Kasumi-1 (cell line): ENCODE data around the gene S100P.
"Not testable (repeated sequence)": the region's sequence is repeated elsewhere in the genome, so short reads cannot be mapped to it uniquely, and the experiment has no call there.

Experiments
- DNase-seq, 2 experiments: peaks; one replicate each; lab custom pipeline; 2025; lab: John Stamatoyannopoulos, UW

The S100P gene

GRCh38 chr4:6693231-6694176 lies at the start of gene S100P:
S100P (plus strand) TSS chr4:6693878; CDS start chr4:6693933, 55 bp downstream.
- DNase-seq = no peak

DNA sequence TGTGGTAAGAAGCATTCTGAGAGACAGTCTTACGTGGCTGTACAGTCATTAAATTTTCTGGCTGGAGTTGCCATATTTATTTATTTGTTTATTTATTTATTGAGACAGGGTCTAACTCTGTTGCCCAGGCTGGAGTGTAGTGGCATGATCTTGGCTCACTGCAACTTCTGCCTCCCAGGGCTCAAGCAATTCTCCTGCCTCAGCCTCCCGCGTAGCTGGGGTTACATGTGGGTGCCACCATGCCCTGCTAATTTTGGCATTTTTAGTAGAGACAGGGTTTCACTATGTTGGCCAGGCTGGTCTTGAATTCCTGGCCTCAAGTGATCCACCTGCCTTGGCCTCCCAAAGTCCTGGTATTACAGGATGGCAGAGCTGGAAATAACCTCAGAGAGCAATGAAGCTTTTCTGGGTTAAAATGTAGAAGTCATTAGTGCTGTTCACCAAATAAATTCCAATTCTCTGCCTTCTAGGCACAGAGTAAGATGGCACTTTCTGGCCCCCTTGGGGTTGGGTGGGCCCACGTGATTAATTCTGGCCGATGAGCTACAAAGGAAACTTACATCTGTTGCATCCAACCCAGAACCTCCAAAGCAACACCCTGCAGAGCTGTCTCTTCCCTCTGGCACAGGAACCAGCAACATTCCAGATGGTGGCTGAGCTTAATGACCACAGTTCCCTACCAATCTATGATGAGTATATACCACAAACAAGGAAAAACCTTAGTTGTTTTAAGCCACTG lies 48.7 kb upstream of the S100P start:
- no peak for DNase-seq

DNA sequence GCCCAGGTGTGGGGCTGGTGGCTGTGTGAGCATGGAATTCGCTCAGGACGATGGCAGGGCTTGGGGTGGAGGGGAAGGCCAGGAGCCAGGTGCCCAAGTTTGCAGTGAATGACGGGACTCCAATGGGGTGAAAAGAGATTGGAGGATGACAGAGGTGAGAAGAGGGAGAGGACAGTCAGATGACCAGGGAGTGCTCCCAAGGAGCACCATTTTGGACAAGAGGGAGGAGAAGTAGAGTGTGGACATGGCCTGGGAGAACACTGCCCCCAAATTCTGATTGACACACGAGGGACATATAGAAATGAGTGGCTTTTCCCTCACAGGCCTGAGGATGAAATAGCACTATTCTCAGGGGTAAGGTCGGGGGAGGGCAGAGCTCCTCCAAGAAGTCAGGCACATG lies 46.5 kb upstream of the S100P start:
- no peak for DNase-seq

DNA sequence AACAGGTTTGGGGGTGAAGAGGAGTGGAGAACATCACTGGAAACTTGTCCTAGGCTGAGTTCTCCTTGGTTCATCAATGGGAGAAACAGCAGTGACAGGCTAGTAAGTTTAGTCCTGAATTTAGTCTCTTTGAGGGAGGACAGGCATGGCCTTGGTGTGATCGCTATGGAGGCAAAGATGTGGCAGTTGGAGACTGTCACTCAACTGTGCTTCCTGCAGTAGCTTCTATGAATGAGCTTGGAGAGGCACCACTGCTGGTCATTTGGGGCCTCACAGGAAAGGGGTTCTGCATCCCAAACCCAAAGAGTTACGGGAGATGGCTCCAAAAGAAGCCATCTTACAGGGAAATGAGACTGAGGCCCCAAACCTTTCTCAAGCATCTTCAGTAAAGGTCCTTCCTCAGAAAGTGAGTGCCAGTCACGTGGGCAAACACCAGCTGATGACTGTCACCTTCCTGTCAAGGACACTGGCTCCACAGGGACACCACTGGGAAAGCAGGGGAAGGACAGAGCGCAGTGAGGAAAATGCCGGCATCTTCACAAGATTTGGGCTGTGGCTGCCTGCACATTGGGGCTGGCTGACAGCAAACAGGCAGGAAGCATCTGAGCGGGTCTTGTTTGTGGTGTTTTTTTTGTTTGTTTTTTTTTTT lies 46.0 kb upstream of the S100P start:
- no peak for DNase-seq

- no peak for DNase-seq
These were observed 44.5 kb upstream of the S100P start for GRCh38 chr4:6649216-6649615.

- DNase-seq = not testable (repeated sequence)
These were observed 39.5 kb upstream of the S100P start for GRCh38 chr4:6654211-6654610.

GRCh38 chr4:6655291-6655690 lies 38.4 kb upstream of the S100P start:
- not testable (repeated sequence) for DNase-seq

GRCh38 chr4:6655924-6656323 lies 37.8 kb upstream of the S100P start:
- no peak for DNase-seq

DNA sequence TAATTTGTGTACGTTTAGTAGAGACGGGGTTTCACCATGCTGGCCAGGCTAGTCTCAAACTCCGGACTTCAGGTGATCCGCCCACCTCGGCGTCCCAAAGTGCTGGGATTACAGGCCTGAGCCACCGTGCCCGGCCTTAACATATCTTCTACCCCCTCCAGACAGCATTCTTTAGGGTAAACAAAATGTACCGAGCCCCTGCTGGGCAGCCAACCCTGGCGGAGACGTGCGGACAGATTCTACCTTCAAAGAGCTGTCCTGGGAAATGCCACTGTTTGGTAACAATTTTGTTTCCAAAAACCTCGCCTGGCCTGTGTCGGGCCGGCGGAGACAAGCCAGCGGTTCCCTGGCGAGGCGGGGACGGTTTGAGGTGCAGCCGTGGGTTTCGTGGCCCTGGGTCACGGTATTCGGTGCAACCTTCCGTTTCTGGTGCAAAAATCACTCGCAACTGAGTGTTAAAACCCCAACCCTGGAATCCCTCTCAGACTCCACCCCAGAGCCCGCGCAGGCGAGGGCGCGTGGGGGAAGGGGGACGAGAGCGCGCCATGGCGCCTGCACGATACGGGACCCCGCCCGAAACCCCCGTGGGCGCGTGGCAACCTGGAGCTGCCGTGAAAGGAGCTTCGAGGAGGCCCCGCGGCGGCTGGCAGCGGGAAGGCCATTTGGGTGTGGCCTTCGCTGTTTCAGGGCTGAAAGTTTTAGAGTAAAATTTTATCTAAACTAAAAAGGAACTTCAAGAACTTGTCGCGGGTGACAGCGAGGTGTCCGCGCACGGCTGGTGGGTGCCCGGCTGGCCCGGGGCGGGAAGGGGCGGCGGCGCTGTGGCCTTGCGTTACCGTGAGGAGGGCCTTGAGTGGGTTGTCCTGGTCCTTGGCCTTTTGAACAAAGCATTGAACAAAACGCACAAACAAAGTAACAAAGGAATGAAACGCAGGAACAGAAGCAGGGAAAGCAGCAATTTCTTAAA lies 36.2 kb upstream of the S100P start:
- DNase-seq = no peak

DNA sequence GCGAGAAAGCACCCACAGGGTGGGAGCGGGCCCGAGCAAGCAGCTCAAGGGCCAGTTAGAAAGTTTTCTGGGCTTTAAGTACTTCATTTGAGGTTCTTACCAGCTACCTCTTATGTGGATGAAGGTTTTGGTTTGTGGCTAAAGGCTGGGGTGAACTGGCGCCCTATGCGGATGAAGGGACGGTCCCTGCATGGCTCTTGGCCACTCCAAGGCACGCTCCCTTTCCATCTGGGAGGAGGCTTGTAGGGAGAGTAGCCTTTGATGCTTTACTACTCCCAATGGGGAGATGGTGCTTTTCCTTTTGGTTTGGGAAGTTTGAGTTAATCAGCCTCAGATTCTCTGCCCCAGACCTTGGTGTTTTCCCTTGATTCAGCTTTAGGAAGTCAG lies 35.5 kb upstream of the S100P start:
- no peak for DNase-seq

DNA sequence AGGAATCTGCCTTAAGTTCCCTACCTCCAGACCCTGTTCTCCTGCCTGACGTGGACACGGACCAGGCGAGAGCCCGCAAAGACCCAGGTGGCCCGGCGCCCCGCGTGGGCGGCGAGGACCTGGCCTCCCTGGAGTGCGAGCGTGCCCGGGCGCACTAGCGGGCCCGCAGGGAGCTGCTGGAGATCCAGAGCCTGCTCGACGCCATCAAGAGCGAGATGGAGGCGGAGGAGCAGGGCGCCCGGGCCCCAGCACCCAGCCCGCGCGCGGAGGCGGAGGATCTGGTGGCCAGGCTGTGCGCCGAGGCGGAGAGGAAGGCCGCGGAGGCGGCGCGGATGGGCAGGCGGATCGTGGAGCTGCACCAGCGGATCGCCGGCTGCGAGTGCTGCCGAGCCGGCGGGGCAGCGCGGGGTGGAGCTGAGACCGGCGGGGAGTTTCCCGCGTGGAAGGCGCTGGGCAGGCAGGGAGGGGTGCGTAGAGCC lies 35.0 kb upstream of the S100P start:
- no peak for DNase-seq

GRCh38 chr4:6659897-6660296 lies 33.8 kb upstream of the S100P start:
- DNase-seq = no peak

DNA sequence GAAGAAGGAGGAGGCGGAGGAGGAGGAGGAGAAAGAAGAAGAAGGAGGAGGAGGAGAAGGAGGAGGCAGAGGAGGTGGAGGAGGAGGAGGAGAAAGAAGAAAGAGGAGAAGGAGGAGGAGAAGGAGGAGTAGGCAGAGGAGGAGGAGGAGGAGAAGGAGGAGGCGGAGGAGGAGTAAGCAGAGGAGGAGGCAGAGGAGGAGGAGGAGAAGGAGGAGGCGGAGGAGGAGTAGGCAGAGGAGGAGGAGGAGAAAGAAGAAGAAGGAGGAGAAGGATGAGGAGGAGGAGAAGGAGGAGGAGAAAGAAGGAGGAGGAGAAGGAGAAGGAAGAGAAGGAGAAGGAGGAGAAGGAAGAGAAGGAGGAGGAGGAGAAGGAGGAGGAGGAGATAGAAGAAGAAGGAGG lies 33.2 kb upstream of the S100P start:
- DNase-seq = no peak

GRCh38 chr4:6662591-6662990 lies 31.1 kb upstream of the S100P start:
- DNase-seq = no peak

DNA sequence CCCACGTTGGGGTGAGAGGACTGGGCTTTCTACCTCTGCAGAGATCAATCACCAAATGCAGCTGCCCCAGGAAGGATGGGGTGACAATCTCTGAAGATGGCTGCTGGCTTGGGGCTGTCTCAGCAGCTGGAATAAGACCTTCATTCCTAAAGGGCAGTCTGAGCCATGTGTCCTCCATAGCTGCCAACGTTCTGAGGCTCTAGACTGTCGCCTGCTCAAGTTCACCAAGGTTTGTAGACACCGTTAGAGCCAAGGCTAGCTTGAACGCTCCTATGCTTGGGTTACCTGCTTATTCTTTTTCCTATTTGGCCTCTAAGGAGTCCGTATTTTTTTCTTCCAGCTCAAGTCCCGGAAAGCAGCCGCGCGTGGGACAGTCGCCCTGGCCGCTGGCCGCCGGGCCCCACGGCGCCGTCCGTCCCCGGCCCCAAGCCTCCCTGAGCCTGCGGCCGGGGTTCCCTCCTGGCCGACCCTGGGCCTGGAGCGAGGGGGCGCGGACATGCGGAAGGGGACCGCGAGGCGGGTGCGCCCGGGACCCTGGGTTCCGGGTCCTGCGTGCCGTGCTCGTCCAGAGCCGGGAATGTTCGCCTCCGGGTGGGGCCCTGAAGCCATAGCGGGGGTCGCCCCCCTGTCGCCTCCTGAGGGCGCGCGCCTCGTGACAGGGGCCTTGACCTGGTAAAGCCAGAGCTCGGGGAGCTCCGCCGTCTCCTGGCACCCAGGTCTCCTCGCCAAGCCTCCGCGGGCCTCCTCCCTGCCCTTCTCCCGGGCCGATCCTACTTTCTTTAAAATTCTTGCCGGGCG lies 29.9 kb upstream of the S100P start:
- no peak for DNase-seq

GRCh38 chr4:6665320-6665654 lies 28.4 kb upstream of the S100P start:
- DNase-seq = no peak

GRCh38 chr4:6668391-6668790 lies 25.3 kb upstream of the S100P start:
- DNase-seq = no peak

- no peak for DNase-seq
These were observed 22.0 kb upstream of the S100P start for GRCh38 chr4:6671648-6672047.

DNA sequence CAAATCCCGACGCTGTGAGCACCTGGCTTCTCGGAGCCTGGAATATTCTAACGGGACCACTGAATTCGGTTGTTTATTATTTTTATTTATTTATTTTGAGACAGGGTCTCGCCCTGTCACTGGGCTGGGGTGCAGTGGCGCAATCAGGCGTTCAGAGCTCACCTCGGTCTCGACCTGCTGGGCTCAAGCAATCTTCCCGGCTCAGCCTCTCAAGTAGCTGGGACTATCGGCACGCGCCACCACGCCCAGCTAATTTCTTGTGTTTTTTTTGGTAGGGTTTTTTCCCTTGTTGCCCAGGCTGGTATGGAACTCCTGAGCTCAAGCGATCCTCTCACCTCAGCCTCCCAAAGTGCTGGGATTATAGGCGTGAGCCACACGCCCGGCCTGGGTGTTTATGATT lies 21.5 kb upstream of the S100P start:
- no peak for DNase-seq

DNA sequence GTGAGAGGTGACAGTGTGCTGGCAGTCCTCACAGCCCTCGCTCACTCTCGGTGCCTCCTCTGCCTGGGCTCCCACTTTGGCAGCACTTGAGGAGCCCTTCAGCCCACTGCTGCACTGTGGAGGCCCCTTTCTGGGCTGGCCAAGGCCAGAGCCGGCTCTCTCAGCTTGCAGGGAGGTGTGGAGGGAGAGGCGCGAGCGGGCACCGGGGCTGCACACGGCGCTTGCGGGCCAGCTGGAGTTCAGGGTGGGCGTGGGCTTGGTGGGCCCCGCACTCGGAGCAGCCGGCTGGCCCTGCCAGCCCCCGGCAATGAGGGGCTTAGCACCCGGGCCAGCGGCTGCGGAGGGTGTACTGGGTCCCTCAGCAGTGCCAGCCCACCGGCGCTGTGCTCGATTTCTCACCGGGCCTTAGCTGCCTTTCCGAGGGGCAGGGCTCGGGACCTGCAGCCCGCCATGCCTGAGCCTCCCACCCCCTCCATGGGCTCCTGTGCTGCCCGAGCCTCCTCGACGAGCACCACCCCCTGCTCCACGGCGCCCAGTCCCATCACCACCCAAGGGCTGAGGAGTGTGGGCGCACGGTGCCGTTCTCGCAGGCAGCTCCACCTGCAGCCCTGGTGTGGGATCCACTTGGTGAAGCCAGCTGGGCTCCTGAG lies 21.0 kb upstream of the S100P start:
- not testable (repeated sequence) for DNase-seq
